ENCODE measurements around the gene HEG1.

DNA sequence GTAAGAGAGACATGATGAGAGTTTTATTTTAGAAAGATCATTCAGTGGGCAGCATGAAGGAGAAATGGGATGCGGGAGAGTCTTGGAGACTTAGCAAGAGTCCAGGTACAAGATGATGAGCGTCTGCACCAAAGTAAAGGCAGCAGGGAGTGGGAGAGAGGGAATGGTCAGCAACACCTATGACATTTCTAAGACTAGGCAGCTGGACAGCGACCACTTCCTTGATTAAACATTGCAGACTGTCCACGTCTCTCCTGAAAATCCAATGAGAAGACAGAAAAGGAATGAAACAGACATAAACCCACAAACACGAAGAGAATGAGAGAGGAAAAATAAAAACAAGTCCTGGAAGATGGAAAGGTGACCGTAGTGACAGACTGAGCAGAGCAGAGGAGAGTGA, 46.7 kb upstream of the HEG1 start:
- TF ChIP-seq CTCF (IDR thresholded peaks at IDR 0.05), result no peak
- TF ChIP-seq POLR2AphosphoS5 (IDR thresholded peaks at IDR 0.05), result no peak
- TF ChIP-seq EP300 (IDR thresholded peaks at IDR 0.05), result no peak
